ENCODE measurements around the gene FOXK1. TPM values are rescaled to one million over a fixed set of nuclear protein-coding genes. Genes with fewer than 3 reads are reported as not detected.

Gene FOXK1
- total and polyA plus RNA-seq, 2 of the 13 experiments (the other 11 are each of a cell fraction or from before 2014, with no cell fraction given) = 4.6 to 8.8 TPM

- peaks cover 62% of the 10 kb centered on the region for H4K20me1 ChIP-seq (ENCODE audit: insufficient read depth, low read length)
- no peak overlapping the region for H3K27ac ChIP-seq (ENCODE audit: extremely low read length, insufficient read depth, low read length)
- in situ Hi-C loops (cut with HindIII; ENCODE audit: extremely low pct_ligation_motif_present, low pct_unique_long_range_greater_than_20kb) = no loop called here
- no peak overlapping the region for H3K9ac ChIP-seq (ENCODE audit: insufficient read depth, low read depth, low read length)
- no peak for FAIRE-seq
- DNase-seq (ENCODE audit: low spot score) = no peak
- no peaks in the 10 kb centered on the region for H3K9me3 ChIP-seq (ENCODE audit: low read length)
- H3K79me2 ChIP-seq (ENCODE audit: insufficient read depth, low read length) = peaks cover 73% of the 10 kb centered on the region
- TF ChIP-seq MXI1 (IDR thresholded peaks at IDR 0.05; ENCODE audit: borderline replicate concordance, low read depth, low read length) (no peak), TEAD3 (CRISPR knock-in tag; optimal IDR thresholded peaks at IDR 0.05; ENCODE audit: borderline replicate concordance) (no peak), ZNF709 (CRISPR knock-in tag; IDR thresholded peaks at IDR 0.05) (no peak), ZNF484 (CRISPR knock-in tag; IDR thresholded peaks at IDR 0.05; ENCODE audit: borderline replicate concordance, low read depth) (no peak), NCOA2 (CRISPR knock-in tag; IDR thresholded peaks at IDR 0.05) (no peak), ZBTB40 (IDR thresholded peaks at IDR 0.05) (no peak), ZBTB40 (CRISPR knock-in tag; IDR thresholded peaks at IDR 0.05) (no peak), FIP1L1 (IDR thresholded peaks at IDR 0.05; ENCODE audit: borderline replicate concordance, insufficient read depth, low read depth, low read length) (no peak)
- intact Hi-C loops (cut with micrococcal nuclease; ENCODE audit: unreplicated experiment) = no loop called here
- peaks cover 27% of the 10 kb centered on the region for H3K4me1 ChIP-seq (ENCODE audit: insufficient read depth, low read length)
- no peak for ATAC-seq
- ChIA-PET POLR2A (no interaction called here), CTCF (ENCODE audit: low intra/inter-chr PET ratio, low total read pairs) (no interaction called here)
- no peak overlapping the region for H3K4me3 ChIP-seq (replicated peaks in 1 of 3; ENCODE audit: insufficient read depth in 1 of 3, low read depth in 2 of 3, low read length in 3 of 3)
- WGBS (ENCODE audit: low lambda C conversion rate) = 96% methylated on average over 22 of the region's 22 CpGs
- BruUV-seq (replicated peaks) = no TSS peak
- H3K36me3 ChIP-seq (replicated peaks in 1 of 2; ENCODE audit: control insufficient read depth in 1 of 2, insufficient read depth in 2 of 2, low read length in 2 of 2) = peaks cover 2 to 19% of the 10 kb centered on the region in 2 experiments; a peak in 2 of 5 replicates
- H3K27me3 ChIP-seq (ENCODE audit: control insufficient read depth in 1 of 2, insufficient read depth in 2 of 2, low read length in 2 of 2) = no peaks in the 10 kb centered on the region
- H3K4me2 ChIP-seq (ENCODE audit: low read depth, low read length) = no peak overlapping the region
- no peak overlapping the region for H2AFZ ChIP-seq (ENCODE audit: low read length)
Observed at GRCh38 chr7:4707217-4707741, 25.2 kb downstream of the FOXK1 start.

All from HepG2 (cell line).